ENCODE data around the gene MS4A15. TPM values are rescaled to one million over a fixed set of nuclear protein-coding genes. Genes with fewer than 3 reads are reported as not detected.

MS4A15 gene
- total and polyA plus RNA-seq, 10 of the 15 experiments (the other 5 are each of a cell fraction or from before 2014, with no cell fraction given) = 0.05 to 0.84 (median 0.45) TPM

DNA sequence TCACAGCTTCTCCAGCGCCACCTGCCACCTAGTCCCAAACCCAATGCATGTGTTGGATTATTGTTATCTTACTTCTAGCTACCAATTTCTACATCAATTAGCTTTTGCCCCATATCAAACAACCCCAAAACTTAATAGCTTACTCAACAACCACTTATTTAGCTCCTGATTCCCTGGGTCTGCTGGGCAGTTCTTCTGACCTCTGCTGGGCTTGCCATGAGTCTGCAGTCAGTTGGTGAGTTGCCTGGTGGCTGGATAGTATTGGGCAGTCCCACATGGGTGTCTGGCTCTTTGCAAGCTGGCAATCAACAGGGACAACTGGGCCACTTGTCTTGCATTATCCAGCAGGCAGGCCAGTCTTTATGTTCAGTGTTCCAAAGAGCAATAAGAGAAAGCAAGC, 13.6 kb upstream of the MS4A15 start:
- H3K4me1 ChIP-seq (ENCODE audit: control insufficient read depth, insufficient read depth, low read length) = no peaks in the 10 kb centered on the region
- FAIRE-seq = no peak
- RAD21 ChIA-PET (ENCODE audit: unreplicated experiment) = no interaction called here
- TF ChIP-seq, protein P1, sequence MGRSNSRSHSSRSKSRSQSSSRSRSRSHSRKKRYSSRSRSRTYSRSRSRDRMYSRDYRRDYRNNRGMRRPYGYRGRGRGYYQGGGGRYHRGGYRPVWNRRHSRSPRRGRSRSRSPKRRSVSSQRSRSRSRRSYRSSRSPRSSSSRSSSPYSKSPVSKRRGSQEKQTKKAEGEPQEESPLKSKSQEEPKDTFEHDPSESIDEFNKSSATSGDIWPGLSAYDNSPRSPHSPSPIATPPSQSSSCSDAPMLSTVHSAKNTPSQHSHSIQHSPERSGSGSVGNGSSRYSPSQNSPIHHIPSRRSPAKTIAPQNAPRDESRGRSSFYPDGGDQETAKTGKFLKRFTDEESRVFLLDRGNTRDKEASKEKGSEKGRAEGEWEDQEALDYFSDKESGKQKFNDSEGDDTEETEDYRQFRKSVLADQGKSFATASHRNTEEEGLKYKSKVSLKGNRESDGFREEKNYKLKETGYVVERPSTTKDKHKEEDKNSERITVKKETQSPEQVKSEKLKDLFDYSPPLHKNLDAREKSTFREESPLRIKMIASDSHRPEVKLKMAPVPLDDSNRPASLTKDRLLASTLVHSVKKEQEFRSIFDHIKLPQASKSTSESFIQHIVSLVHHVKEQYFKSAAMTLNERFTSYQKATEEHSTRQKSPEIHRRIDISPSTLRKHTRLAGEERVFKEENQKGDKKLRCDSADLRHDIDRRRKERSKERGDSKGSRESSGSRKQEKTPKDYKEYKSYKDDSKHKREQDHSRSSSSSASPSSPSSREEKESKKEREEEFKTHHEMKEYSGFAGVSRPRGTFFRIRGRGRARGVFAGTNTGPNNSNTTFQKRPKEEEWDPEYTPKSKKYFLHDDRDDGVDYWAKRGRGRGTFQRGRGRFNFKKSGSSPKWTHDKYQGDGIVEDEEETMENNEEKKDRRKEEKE (IDR thresholded peaks at IDR 0.05) = no peak
- TF ChIP-seq EZH2 (IDR thresholded peaks at IDR 0.05; ENCODE audit: borderline replicate concordance, control insufficient read depth, low read depth, low read length) = no peak
- TF ChIP-seq POLR2AphosphoS5 (IDR thresholded peaks at IDR 0.05; ENCODE audit: low read length) = no peak
- no peak for TF ChIP-seq STAT1 (conservative IDR thresholded peaks at IDR 0.05)
- TF ChIP-seq NR2C1 (IDR thresholded peaks at IDR 0.05) = no peak
- H4K20me1 ChIP-seq (ENCODE audit: control insufficient read depth, insufficient read depth) = no peaks in the 10 kb centered on the region
- WGBS (ENCODE audit: insufficient coverage, insufficient replicate concordance, low lambda C conversion rate, missing lambda C conversion rate) = 0% methylated on average over 1 of the region's 1 CpG
- no peak overlapping the region for H3K27ac ChIP-seq (ENCODE audit: control insufficient read depth, insufficient read depth)
- BruUV-seq (replicated peaks) = no TSS peak
- no peaks in the 10 kb centered on the region; the same call in 2 of the 3 replicates for H3K9me3 ChIP-seq (replicated peaks; ENCODE audit: control insufficient read depth, insufficient read depth, low read length)
- no peaks in the 10 kb centered on the region for H3K79me2 ChIP-seq (ENCODE audit: control insufficient read depth, insufficient read depth, low read length)
- no peak overlapping the region for H3K4me2 ChIP-seq (ENCODE audit: control insufficient read depth, insufficient read depth)
- no peak overlapping the region for H3K4me3 ChIP-seq
- no peak overlapping the region for H2AFZ ChIP-seq (ENCODE audit: control insufficient read depth, low read depth, low read length)
- no peaks in the 10 kb centered on the region for H3K36me3 ChIP-seq (ENCODE audit: control insufficient read depth in 2 of 2, insufficient read depth in 2 of 2, low read length in 1 of 2)
- no peaks in the 10 kb centered on the region for H3K27me3 ChIP-seq (replicated peaks in 1 of 2; ENCODE audit: control insufficient read depth in 2 of 2, insufficient read depth in 2 of 2, low read length in 1 of 2)
- intact Hi-C loops (cut with micrococcal nuclease; ENCODE audit: unreplicated experiment) (no loop called here), in situ Hi-C loops (cut with MboI) (no loop called here)
- POLR2A ChIA-PET = no interaction called here
- DNase-seq (ENCODE audit: low read depth, low spot score) = no peak
- SMC1A ChIA-PET (ENCODE audit: uncharacterized antibody, unreplicated experiment) = interaction anchor here (0.6 kb wide), 1 partner anchor 840 kb away, joined by 3 read pairs; no protein-coding TSS in a partner anchor
- ATAC-seq = no peak
- CTCF ChIA-PET = interaction anchor here (2.0 kb wide), 1 partner anchor 13 kb away, joined by 6 read pairs; the partner anchor contains the start of gene MS4A15
- no peak overlapping the region for H3K9ac ChIP-seq (ENCODE audit: control insufficient read depth, insufficient read depth, low read length)

Measured in GM12878 (cell line).